GM12878 (cell line): ENCODE measurements around the gene SATB2. TPM values are rescaled to one million over a fixed set of nuclear protein-coding genes. Genes with fewer than 3 reads are reported as not detected.

ENCODE experiments used
- ATAC-seq: fragments of 200-7000 bp; cut with Tn5 transposase; 3 replicates; pipeline ENCODE4 v1.9.1; 2020; ENCODE audit warnings: mild to moderate bottlenecking, moderate library complexity
- BruUV-seq: library from RNA; stranded (reverse); fragments of 400-500 nt; replicated peaks from 2 replicates; lab custom pipeline; 2021; lab: Mats Ljungman, UMichigan
- CTCF ChIA-PET: fragments of 300-600 bp; sonication (Branson Sonifier 250); formaldehyde crosslinking; extraction: SDS; loops from one replicate; lab custom pipeline; 2021; ENCODE audit warnings: inconsistent platforms; lab: Yijun Ruan, JAX
- POLR2A ChIA-PET: fragments of 350-600 bp; formaldehyde crosslinking; extraction: SDS; loops from one replicate; lab custom pipeline; 2021; ENCODE audit warnings: inconsistent platforms; lab: Charles Lee
- RAD21 ChIA-PET: fragments of 300-600 bp; sonication (Branson Sonifier 250); formaldehyde crosslinking; loops from one replicate; lab custom pipeline; 2023; ENCODE audit warnings: antibody characterized with exemption; ENCODE audit not compliant: unreplicated experiment; lab: Charles Lee
- SMC1A ChIA-PET: fragments of 300-600 bp; sonication (Branson Sonifier 250); formaldehyde crosslinking; loops from one replicate; lab custom pipeline; 2023; ENCODE audit not compliant: unreplicated experiment, uncharacterized antibody; lab: Charles Lee
- DNase-seq: peaks from one replicate; pipeline ENCODE4 v3.0.0-alpha.2; 2011; ENCODE audit warnings: low read depth, low spot score
- FAIRE-seq: peaks from 3 replicates; lab custom pipeline; 2011; peaks lifted over from hg19 to GRCh38; lab: Jason Lieb, UNC
- H2AFZ ChIP-seq: 2 replicates; pipeline ENCODE4 v1.6.0; 2011; ENCODE audit warnings: low read depth, low read length, control low read depth; ENCODE audit not compliant: control insufficient read depth
- H3K27ac ChIP-seq: 2 replicates; pipeline ENCODE4 v1.5.1; 2011; ENCODE audit warnings: control low read depth; ENCODE audit not compliant: control insufficient read depth, insufficient read depth
- H3K27me3 ChIP-seq, 2 experiments: replicated peaks in 1 of 2; 2 replicates each; pipeline versions ENCODE4 v1.6.0 to v1.6.1; 2011; ENCODE audit warnings: low read length in 1 of 2; ENCODE audit not compliant: control insufficient read depth in 2 of 2, insufficient read depth in 2 of 2
- H3K36me3 ChIP-seq, 2 experiments: 2 replicates each; pipeline ENCODE4 v1.5.1; 2011; ENCODE audit warnings: low read length in 1 of 2; ENCODE audit not compliant: control insufficient read depth in 2 of 2, insufficient read depth in 2 of 2
- H3K4me1 ChIP-seq: 2 replicates; pipeline ENCODE4 v1.6.1; 2011; ENCODE audit warnings: mild to moderate bottlenecking, low read length, moderate library complexity, mixed read lengths; ENCODE audit not compliant: control insufficient read depth, insufficient read depth
- H3K4me2 ChIP-seq: 2 replicates; pipeline ENCODE4 v1.6.0; 2011; ENCODE audit warnings: control low read depth; ENCODE audit not compliant: control insufficient read depth, insufficient read depth
- H3K4me3 ChIP-seq: fragments of 200-600 bp; sonication (generic); 2 replicates; pipeline ENCODE4 v1.5.1; 2016
- H3K79me2 ChIP-seq: 2 replicates; pipeline ENCODE4 v1.6.0; 2011; ENCODE audit warnings: low read length; ENCODE audit not compliant: control insufficient read depth, insufficient read depth
- H3K9ac ChIP-seq: 2 replicates; pipeline ENCODE4 v1.8.0; 2011; ENCODE audit warnings: low read length, control low read depth, mixed read lengths; ENCODE audit not compliant: control insufficient read depth, insufficient read depth
- H3K9me3 ChIP-seq: replicated peaks from 3 replicates; pipeline ENCODE4 v1.5.1; 2011; ENCODE audit warnings: mild to moderate bottlenecking, low read length; ENCODE audit not compliant: control insufficient read depth, insufficient read depth
- H4K20me1 ChIP-seq: 2 replicates; pipeline ENCODE4 v1.6.0; 2011; ENCODE audit not compliant: control insufficient read depth, insufficient read depth
- BRCA1 ChIP-seq: IDR thresholded peaks from 2 replicates; pipeline ENCODE4 v1.6.1; 2011; ENCODE audit warnings: low read depth, low read length, improper control_type of control experiment
- CREB1 ChIP-seq: IDR thresholded peaks from 2 replicates; pipeline ENCODE4 v1.6.1; 2012; ENCODE audit warnings: low read depth, mild to moderate bottlenecking, inconsistent platforms
- CREM ChIP-seq: IDR thresholded peaks from 2 replicates; pipeline ENCODE4 v1.6.1; 2014; ENCODE audit warnings: antibody characterized with exemption, low read depth
- FOXM1 ChIP-seq: IDR thresholded peaks from 2 replicates; pipeline ENCODE4 v1.6.1; 2012; ENCODE audit warnings: low read depth, mild to moderate bottlenecking, inconsistent platforms, low read length, moderate library complexity
- IKZF2 ChIP-seq, 2 experiments: fragments of 450-650 bp; IDR thresholded peaks; 2 replicates each; pipeline ENCODE4 v1.6.1; 2017; ENCODE audit warnings: mild to moderate bottlenecking in 2 of 2, moderate library complexity in 2 of 2
- IRF4 ChIP-seq: IDR thresholded peaks from 2 replicates; pipeline ENCODE4 v1.6.1; 2011; ENCODE audit warnings: low read depth, low read length
- KAT2A ChIP-seq: conservative IDR thresholded peaks from 2 replicates; pipeline ENCODE4 v1.6.1; 2011; ENCODE audit warnings: low read depth, low read length; ENCODE audit not compliant: control insufficient read depth
- RUNX3 ChIP-seq: IDR thresholded peaks from 2 replicates; pipeline ENCODE4 v1.6.1; 2012; ENCODE audit warnings: low read length, inconsistent platforms
- STAT3 ChIP-seq: IDR thresholded peaks from 2 replicates; pipeline ENCODE4 v1.6.1; 2011; ENCODE audit warnings: low read depth, low read length, improper control_type of control experiment
- ZBED1 ChIP-seq: IDR thresholded peaks from 2 replicates; pipeline ENCODE4 v1.6.1; 2016; ENCODE audit warnings: borderline replicate concordance
- ZNF274 ChIP-seq: IDR thresholded peaks from one replicate; pipeline ENCODE4 v1.8.0; 2011; ENCODE audit not compliant: insufficient read length, insufficient read depth
- ZNF384 ChIP-seq: IDR thresholded peaks from 2 replicates; pipeline ENCODE4 v1.6.1; 2012; ENCODE audit warnings: low read depth, mild to moderate bottlenecking, low read length, improper control_type of control experiment, borderline replicate concordance
- WGBS: methylation state at CpG from one replicate; pipeline ENCODE4 v1.1.6; 2016; ENCODE audit warnings: low lambda C conversion rate; ENCODE audit not compliant: insufficient replicate concordance, insufficient coverage; ENCODE audit errors: missing lambda C conversion rate; 5-methylcytosine and 5-hydroxymethylcytosine counted together
- in situ Hi-C: fragments of 300-500 bp; cut with MboI; formaldehyde crosslinking; loops from 9 replicates; pipeline ENCODE4 v1.14.3; 2018; ENCODE audit warnings: mixed read lengths
- intact Hi-C: fragments of 100-400 bp; cut with micrococcal nuclease; formaldehyde crosslinking; loops from one replicate; pipeline ENCODE4 v1.14.2; 2022; ENCODE audit not compliant: unreplicated experiment
- polyA plus RNA-seq, 11 experiments: library from polyadenylated mRNA; depleted of rRNA in 4 of 11; unstranded in 6 of 11; stranded (reverse) in 5 of 11; fragments of >200 nt; fragmentation: Nextera tagmentation in 4 of 11; fragmentation: Illumina TruSeq in 1 of 11; extraction: Ambion mirVana in 4 of 11; extraction: Trizol in 1 of 11; gene quantifications; 1 replicate in 1 of 11; 2 replicates in 10 of 11; pipeline versions ENCODE4 v1.2.1 to v1.2.3, GENCODE V29; 2011 to 2016; ENCODE audit warnings: inconsistent platforms in 2 of 11, missing spikeins in 2 of 11, low read depth in 1 of 11
- total RNA-seq, 4 experiments: library from RNA; depleted of rRNA in 3 of 4; stranded (reverse); fragments of >200 nt in 3 of 4; fragmentation: Illumina TruSeq in 1 of 4; extraction: Trizol in 1 of 4; gene quantifications; 2 replicates each; pipeline versions ENCODE4 v1.2.1 to v1.2.3, GENCODE V29; 2013 to 2021
- TF ChIP-seq, protein P1 (sequence below): fragments of 450-650 bp; IDR thresholded peaks from 2 replicates; pipeline ENCODE4 v1.6.1; 2017; ENCODE audit warnings: antibody characterized with exemption, mild to moderate bottlenecking, moderate library complexity

Gene SATB2
- total and polyA plus RNA-seq, 10 of the 15 experiments (the other 5 are each of a cell fraction or from before 2014, with no cell fraction given), result 0.03 to 0.56 (median 0.08) TPM; not detected in 3

DNA sequence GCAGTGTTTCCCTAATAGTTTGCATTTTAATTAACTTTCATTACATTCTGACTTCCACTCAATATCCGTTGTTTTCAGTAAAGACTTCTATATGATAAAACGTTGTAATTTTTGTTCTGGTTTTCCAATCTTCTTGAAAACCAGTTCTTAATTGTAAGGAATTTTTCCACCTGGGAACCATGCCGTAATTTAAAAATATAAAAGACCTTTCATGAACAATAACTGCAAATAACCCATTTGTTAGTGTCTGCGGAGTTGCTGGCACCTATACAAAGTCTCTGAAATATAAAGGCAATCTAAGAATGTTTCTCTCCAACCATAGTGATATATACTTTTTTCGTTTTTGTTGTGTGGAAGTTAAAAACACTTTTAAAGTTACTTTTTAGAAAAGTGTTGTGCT, 7.7 kb upstream of the SATB2 start:
- ChIA-PET SMC1A (no interaction called here), CTCF (interaction anchor here (0.9 kb wide), 1 partner anchor 1153 kb away, joined by 4 read pairs; no protein-coding TSS in a partner anchor), POLR2A (no interaction called here), RAD21 (interaction anchor here (1.4 kb wide), 1 partner anchor 20 kb away, joined by 3 read pairs; no protein-coding TSS in a partner anchor)
- Histone ChIP-seq H3K9ac (no peak overlapping the region), H3K9me3 (no peaks in the 10 kb centered on the region; the same call in 2 of the 3 replicates), H3K27ac (no peak overlapping the region), H3K4me1 (no peaks in the 10 kb centered on the region), H3K27me3 (peaks cover 17 to 36% of the 10 kb centered on the region in 2 experiments), H3K36me3 (no peaks in the 10 kb centered on the region), H4K20me1 (no peaks in the 10 kb centered on the region; the same call in 1 of the 2 replicates), H3K4me3 (no peak overlapping the region), H2AFZ (no peak overlapping the region), H3K4me2 (no peak overlapping the region), H3K79me2 (no peaks in the 10 kb centered on the region)
- FAIRE-seq, result no peak
- no peak for ATAC-seq
- TF ChIP-seq FOXM1, result no peak
- TF ChIP-seq CREM, result no peak
- TF ChIP-seq STAT3, result no peak
- no peak for TF ChIP-seq CREB1
- TF ChIP-seq IRF4, result no peak
- TF ChIP-seq, protein P1, sequence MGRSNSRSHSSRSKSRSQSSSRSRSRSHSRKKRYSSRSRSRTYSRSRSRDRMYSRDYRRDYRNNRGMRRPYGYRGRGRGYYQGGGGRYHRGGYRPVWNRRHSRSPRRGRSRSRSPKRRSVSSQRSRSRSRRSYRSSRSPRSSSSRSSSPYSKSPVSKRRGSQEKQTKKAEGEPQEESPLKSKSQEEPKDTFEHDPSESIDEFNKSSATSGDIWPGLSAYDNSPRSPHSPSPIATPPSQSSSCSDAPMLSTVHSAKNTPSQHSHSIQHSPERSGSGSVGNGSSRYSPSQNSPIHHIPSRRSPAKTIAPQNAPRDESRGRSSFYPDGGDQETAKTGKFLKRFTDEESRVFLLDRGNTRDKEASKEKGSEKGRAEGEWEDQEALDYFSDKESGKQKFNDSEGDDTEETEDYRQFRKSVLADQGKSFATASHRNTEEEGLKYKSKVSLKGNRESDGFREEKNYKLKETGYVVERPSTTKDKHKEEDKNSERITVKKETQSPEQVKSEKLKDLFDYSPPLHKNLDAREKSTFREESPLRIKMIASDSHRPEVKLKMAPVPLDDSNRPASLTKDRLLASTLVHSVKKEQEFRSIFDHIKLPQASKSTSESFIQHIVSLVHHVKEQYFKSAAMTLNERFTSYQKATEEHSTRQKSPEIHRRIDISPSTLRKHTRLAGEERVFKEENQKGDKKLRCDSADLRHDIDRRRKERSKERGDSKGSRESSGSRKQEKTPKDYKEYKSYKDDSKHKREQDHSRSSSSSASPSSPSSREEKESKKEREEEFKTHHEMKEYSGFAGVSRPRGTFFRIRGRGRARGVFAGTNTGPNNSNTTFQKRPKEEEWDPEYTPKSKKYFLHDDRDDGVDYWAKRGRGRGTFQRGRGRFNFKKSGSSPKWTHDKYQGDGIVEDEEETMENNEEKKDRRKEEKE, result no peak
- no peak for TF ChIP-seq BRCA1
- no peak for TF ChIP-seq RUNX3
- no peak for TF ChIP-seq ZBED1
- no peak for TF ChIP-seq IKZF2 (IDR thresholded peaks at IDR 0.05)
- no peak for TF ChIP-seq ZNF384
- no peak for TF ChIP-seq ZNF274
- no peak for TF ChIP-seq KAT2A
- BruUV-seq, result no TSS peak
- intact Hi-C loops (no loop called here), in situ Hi-C loops (no loop called here)
- 7% methylated on average over 5 of the region's 5 CpGs for WGBS
- DNase-seq, result no peak
